Measurements from ENCODE around the gene GGT7. TPM values are rescaled to one million over a fixed set of nuclear protein-coding genes. Genes with fewer than 3 reads are reported as not detected.

The GGT7 gene
- total RNA-seq, 1 experiment from 2014 or later, result not detected

- Histone ChIP-seq H3K9ac (ENCODE audit: low read length) (no peak overlapping the region), H4K20me1 (ENCODE audit: insufficient read depth, low read depth, low read length) (no peaks in the 10 kb centered on the region), H3K36me3 (ENCODE audit: insufficient read depth, low read length) (no peaks in the 10 kb centered on the region), H3K4me2 (ENCODE audit: low read depth, low read length, poor library complexity, severe bottlenecking) (peak overlapping the region; percentile 1), H3K4me1 (ENCODE audit: low read length) (peaks cover 27% of the 10 kb centered on the region), H3K79me2 (ENCODE audit: low read length) (peaks cover 93% of the 10 kb centered on the region), H3K4me3 (ENCODE audit: low read length) (no peak overlapping the region), H2AFZ (ENCODE audit: low read length) (no peak overlapping the region), H3K27ac (ENCODE audit: low read length) (peak overlapping the region; percentile 7; the same call in 1 of the 2 replicates), H3K27me3 (ENCODE audit: low read length) (no peaks in the 10 kb centered on the region), H3K9me3 (ENCODE audit: low read length) (no peaks in the 10 kb centered on the region), H3K9me2 (replicated peaks; ENCODE audit: insufficient read depth, low read length) (no peaks in the 10 kb centered on the region)
- DNase-seq, result no peak
These were observed 66.4 kb downstream of the GGT7 start for GRCh38 chr20:34806255-34806654.

GRCh38 chr20:34798871-34799270 lies 73.8 kb downstream of the GGT7 start:
- no peak for DNase-seq
- no peak overlapping the region for H3K27ac ChIP-seq (ENCODE audit: low read length)
- no peaks in the 10 kb centered on the region for H4K20me1 ChIP-seq (ENCODE audit: insufficient read depth, low read depth, low read length)
- H3K27me3 ChIP-seq (ENCODE audit: low read length), result no peaks in the 10 kb centered on the region
- H3K4me1 ChIP-seq (ENCODE audit: low read length), result peaks cover 8% of the 10 kb centered on the region
- no peak overlapping the region for H3K9ac ChIP-seq (ENCODE audit: low read length)
- no peak overlapping the region for H3K4me2 ChIP-seq (ENCODE audit: low read depth, low read length, poor library complexity, severe bottlenecking)
- no peaks in the 10 kb centered on the region for H3K9me3 ChIP-seq (ENCODE audit: low read length)
- no peaks in the 10 kb centered on the region for H3K9me2 ChIP-seq (replicated peaks; ENCODE audit: insufficient read depth, low read length)
- H3K4me3 ChIP-seq (ENCODE audit: low read length), result no peak overlapping the region
- H3K79me2 ChIP-seq (ENCODE audit: low read length), result peaks cover 100% of the 10 kb centered on the region
- H2AFZ ChIP-seq (ENCODE audit: low read length), result no peak overlapping the region
- no peaks in the 10 kb centered on the region for H3K36me3 ChIP-seq (ENCODE audit: insufficient read depth, low read length)

DNA sequence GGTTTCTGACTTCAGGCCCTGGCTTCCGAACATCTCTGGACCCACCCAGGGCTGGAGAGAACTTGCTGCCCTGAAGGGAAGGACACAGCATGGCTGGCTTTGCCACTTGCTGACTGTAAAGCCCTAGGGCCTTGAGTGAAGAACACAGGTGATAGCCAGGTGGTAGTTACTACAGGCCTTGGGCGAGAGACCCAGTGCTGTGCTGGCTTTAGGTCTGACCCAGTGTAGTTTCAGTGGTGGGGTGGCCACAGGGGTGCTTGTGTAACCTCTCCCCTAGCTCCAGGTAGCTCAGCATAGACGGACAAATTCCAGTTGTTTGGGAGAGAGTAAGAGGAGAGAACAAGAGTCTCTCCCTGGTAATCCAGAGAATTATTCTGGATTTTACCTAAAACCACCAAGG lies 74.3 kb downstream of the GGT7 start:
- H3K9ac ChIP-seq (ENCODE audit: low read length), result no peak overlapping the region
- H3K4me2 ChIP-seq (ENCODE audit: low read depth, low read length, poor library complexity, severe bottlenecking), result no peak overlapping the region
- no peak overlapping the region for H3K27ac ChIP-seq (ENCODE audit: low read length)
- no peaks in the 10 kb centered on the region for H3K36me3 ChIP-seq (ENCODE audit: insufficient read depth, low read length)
- H3K79me2 ChIP-seq (ENCODE audit: low read length), result peaks cover 100% of the 10 kb centered on the region
- no peak overlapping the region for H3K4me3 ChIP-seq (ENCODE audit: low read length)
- H2AFZ ChIP-seq (ENCODE audit: low read length), result no peak overlapping the region
- H3K9me3 ChIP-seq (ENCODE audit: low read length), result no peaks in the 10 kb centered on the region
- DNase-seq, result no peak
- H3K4me1 ChIP-seq (ENCODE audit: low read length), result peaks cover 13% of the 10 kb centered on the region
- H3K9me2 ChIP-seq (replicated peaks; ENCODE audit: insufficient read depth, low read length), result no peaks in the 10 kb centered on the region
- H3K27me3 ChIP-seq (ENCODE audit: low read length), result no peaks in the 10 kb centered on the region
- H4K20me1 ChIP-seq (ENCODE audit: insufficient read depth, low read depth, low read length), result no peaks in the 10 kb centered on the region

DNA sequence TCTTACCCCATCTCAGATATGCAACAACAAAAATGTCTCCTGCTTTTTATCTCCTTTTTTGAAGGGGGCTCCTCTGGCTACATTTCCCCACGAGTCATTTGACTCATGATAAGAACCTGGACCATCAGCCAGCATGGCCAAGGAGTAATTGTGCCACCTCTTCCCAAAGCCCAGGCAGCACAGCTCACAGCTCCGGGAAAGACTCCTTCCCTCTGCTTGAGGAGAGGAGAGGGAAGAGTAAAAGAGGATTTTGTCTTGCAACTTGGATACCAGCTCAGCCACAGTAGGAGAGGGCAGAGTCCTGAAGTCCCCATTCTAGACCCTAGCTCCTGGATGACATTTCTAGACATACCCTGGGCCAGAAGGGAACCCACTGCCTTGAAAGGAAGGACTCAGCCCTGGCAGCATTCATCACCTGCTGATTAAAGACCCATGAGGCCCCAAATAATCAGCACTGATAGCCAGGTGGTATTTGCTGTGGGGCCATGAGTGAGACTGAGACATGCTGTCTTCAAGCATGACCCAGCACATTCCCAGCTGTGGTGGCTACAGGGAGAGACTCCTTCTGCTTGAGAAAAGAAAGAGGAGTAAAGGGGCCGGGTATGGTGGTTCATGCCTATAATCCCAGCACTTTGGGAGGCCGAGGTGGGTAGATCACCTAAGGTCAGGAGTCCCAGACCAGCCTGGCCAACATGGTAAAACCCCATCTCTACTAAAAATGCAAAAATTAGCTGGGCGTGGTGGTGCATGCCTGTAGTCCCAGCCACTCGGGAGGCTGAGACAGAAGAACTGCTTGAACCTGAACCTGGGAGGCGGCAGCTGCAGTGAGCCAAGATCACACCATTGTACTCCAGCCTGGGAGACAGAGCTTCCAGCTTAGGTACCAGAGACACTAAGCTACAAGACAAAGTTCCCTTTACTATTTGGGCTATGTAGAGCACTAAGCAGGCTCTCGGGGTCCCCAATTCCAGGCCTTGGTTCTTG lies 75.4 kb downstream of the GGT7 start:
- Histone ChIP-seq H2AFZ (ENCODE audit: low read length) (no peak overlapping the region), H3K9ac (ENCODE audit: low read length) (no peak overlapping the region), H4K20me1 (ENCODE audit: insufficient read depth, low read depth, low read length) (no peaks in the 10 kb centered on the region), H3K27ac (ENCODE audit: low read length) (no peak overlapping the region), H3K9me2 (replicated peaks; ENCODE audit: insufficient read depth, low read length) (no peaks in the 10 kb centered on the region), H3K4me1 (ENCODE audit: low read length) (peaks cover 23% of the 10 kb centered on the region), H3K27me3 (ENCODE audit: low read length) (no peaks in the 10 kb centered on the region), H3K9me3 (ENCODE audit: low read length) (no peaks in the 10 kb centered on the region), H3K36me3 (ENCODE audit: insufficient read depth, low read length) (no peaks in the 10 kb centered on the region), H3K79me2 (ENCODE audit: low read length) (peaks cover 100% of the 10 kb centered on the region), H3K4me3 (ENCODE audit: low read length) (no peak overlapping the region), H3K4me2 (ENCODE audit: low read depth, low read length, poor library complexity, severe bottlenecking) (no peak overlapping the region)
- DNase-seq, result no peak

Other genes with a start within 250 kb of the GGT7 start
- gene PIGU, start 195.8 kb downstream of the GGT7 start, total RNA-seq (2014; rRNA removed; shearing (Covaris generic); ENCODE audit: low replicate concordance), result 13.0 and 18.4 TPM in 2 replicates
- gene TP53INP2, start 168.5 kb downstream of the GGT7 start, total RNA-seq (2014; rRNA removed; shearing (Covaris generic); ENCODE audit: low replicate concordance), result 4.6 and 8.1 TPM in 2 replicates
- 13.0 and 15.4 TPM in 2 replicates for gene NCOA6, start 47.2 kb downstream of the GGT7 start, total RNA-seq (2014; rRNA removed; shearing (Covaris generic); ENCODE audit: low replicate concordance)
- 0.79 and 6.5 TPM in 2 replicates for gene ACSS2, start 3.8 kb upstream of the GGT7 start, total RNA-seq (2014; rRNA removed; shearing (Covaris generic); ENCODE audit: low replicate concordance)
- 24.7 and 36.9 TPM in 2 replicates for gene GSS, start 83.0 kb upstream of the GGT7 start, total RNA-seq (2014; rRNA removed; shearing (Covaris generic); ENCODE audit: low replicate concordance)
- gene MYH7B, start 83.0 kb upstream of the GGT7 start, total RNA-seq (2014; rRNA removed; shearing (Covaris generic); ENCODE audit: low replicate concordance), result 0.07 TPM in 1 of 2 replicates, not detected in the other
- 30.3 and 41.3 TPM in 2 replicates for gene TRPC4AP, start 220.0 kb upstream of the GGT7 start, total RNA-seq (2014; rRNA removed; shearing (Covaris generic); ENCODE audit: low replicate concordance)

All from Karpas-422 (cell line).